Astrocyte (in vitro differentiated cells and primary cell): Measurements from ENCODE around the gene KBTBD13.

Source experiments
- EZH2 ChIP-seq: IDR thresholded peaks from 2 replicates; pipeline ENCODE4 v1.6.1; 2012; ENCODE audit warnings: mild to moderate bottlenecking, low read length, inconsistent platforms; ENCODE audit not compliant: insufficient read depth
- TF ChIP-seq, protein P1 (sequence below): IDR thresholded peaks from 2 replicates; pipeline ENCODE4 v1.5.1; 2011; ENCODE audit warnings: low read depth, mild to moderate bottlenecking, inconsistent platforms, low read length, moderate library complexity; ENCODE audit not compliant: insufficient read depth

DNA sequence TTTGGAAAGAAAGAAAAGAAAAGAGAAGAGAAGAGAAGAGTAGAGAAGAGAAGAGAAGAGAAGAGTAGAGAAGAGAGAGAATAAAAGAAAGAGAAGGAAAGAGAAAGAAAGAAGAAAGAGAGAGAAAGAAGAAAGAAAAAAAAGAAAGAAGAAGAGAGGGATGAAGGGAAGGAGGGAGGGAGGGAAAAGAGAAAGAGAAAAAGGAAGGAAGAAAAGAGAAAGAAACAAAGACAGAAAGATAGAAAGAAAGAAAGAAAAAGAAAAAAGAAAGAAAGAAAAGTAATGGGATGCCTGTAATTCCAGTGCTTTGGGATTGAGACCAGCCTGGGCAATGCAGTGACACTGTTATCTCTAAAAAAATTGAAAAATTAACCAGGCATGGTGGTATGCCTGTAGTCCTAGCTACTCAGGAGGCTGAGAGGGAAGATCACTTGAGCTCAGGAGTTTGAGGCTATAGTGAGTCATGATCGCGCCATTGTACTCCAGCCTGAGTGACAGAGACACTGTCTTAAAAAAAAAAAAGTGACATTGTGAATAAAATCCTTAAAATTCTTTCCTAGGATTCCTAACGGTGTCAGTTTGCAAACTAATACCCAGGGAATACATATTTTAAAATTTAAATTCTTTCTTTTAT is 10.4 kb upstream of the KBTBD13 start:
- TF ChIP-seq, protein P1, sequence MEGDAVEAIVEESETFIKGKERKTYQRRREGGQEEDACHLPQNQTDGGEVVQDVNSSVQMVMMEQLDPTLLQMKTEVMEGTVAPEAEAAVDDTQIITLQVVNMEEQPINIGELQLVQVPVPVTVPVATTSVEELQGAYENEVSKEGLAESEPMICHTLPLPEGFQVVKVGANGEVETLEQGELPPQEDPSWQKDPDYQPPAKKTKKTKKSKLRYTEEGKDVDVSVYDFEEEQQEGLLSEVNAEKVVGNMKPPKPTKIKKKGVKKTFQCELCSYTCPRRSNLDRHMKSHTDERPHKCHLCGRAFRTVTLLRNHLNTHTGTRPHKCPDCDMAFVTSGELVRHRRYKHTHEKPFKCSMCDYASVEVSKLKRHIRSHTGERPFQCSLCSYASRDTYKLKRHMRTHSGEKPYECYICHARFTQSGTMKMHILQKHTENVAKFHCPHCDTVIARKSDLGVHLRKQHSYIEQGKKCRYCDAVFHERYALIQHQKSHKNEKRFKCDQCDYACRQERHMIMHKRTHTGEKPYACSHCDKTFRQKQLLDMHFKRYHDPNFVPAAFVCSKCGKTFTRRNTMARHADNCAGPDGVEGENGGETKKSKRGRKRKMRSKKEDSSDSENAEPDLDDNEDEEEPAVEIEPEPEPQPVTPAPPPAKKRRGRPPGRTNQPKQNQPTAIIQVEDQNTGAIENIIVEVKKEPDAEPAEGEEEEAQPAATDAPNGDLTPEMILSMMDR: no peak
- no peak for TF ChIP-seq EZH2
